ENCODE results near the gene WDR18. TPM values are rescaled to one million over a fixed set of nuclear protein-coding genes. Genes with fewer than 3 reads are reported as not detected.

Gene WDR18
- total RNA-seq, 1 donor from 2014 or later: 105 TPM

DNA sequence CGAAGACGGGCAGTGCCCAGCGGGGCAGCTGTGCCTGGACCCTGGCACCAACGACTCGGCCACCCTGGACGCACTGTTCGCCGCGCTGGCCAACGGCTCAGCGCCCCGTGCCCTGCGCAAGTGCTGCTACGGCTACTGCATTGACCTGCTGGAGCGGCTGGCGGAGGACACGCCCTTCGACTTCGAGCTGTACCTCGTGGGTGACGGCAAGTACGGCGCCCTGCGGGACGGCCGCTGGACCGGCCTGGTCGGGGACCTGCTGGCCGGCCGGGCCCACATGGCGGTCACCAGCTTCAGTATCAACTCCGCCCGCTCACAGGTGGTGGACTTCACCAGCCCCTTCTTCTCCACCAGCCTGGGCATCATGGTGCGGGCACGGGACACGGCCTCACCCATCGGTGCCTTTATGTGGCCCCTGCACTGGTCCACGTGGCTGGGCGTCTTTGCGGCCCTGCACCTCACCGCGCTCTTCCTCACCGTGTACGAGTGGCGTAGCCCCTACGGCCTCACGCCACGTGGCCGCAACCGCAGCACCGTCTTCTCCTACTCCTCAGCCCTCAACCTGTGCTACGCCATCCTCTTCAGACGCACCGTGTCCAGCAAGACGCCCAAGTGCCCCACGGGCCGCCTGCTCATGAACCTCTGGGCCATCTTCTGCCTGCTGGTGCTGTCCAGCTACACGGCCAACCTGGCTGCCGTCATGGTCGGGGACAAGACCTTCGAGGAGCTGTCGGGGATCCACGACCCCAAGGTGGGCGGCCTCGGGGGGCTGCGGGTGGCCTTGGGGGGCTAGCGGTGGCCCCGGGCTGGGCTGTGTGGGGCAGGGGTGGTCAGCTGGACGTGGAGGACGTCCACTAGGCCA, 20.9 kb downstream of the WDR18 start:
- no peak overlapping the region for H3K27ac Mint-ChIP-seq
- H3K9me3 Mint-ChIP-seq: no peaks in the 10 kb centered on the region

DNA sequence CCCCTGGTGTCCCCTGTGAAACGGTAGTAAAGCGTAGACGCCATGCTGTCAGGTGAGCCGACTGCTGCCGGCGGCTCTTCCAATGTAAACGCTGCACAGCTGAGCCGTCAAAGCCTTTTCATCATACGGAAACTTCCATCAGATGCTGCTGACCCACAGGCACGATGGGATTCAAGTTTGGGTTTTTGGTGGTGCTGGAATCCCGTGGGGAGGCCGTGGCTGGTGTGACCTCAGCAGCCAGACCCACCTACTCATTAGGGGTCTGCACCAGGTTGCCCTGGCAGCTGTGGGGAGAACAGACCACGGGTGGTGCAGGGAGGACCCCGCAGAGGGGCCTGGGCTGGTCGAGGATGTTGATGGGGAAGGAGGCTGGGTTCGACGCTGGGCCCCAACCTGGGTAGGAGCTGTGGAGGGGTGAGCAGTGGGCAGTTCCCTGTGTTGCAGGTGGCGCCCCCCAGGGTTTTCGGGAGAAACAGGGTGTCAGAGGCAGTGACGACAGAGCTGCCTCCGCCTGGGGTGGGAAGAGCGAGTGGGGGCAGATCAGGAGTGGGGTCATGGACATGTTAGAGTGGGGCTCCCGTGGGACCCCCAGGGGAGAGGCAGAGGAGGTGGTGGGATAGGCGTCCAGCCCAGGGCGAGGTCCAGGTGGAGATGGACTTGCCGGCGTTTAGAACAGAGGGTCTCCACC, 22.7 kb downstream of the WDR18 start:
- peaks cover 4% of the 10 kb centered on the region for H3K36me3 Mint-ChIP-seq (ENCODE audit: low read depth)
- intact Hi-C loops (cut with micrococcal nuclease): no loop called here
- DNase-seq (ENCODE audit: low spot score): no peak
- no peaks in the 10 kb centered on the region for H3K4me1 Mint-ChIP-seq (ENCODE audit: low read depth)
- H3K27me3 Mint-ChIP-seq (ENCODE audit: insufficient read depth): peaks cover 2% of the 10 kb centered on the region
- no peaks in the 10 kb centered on the region for H3K9me3 Mint-ChIP-seq
- no peak overlapping the region for H3K4me3 Mint-ChIP-seq
- no peak overlapping the region for H3K27ac Mint-ChIP-seq

More for the DNA sequence above, 20.9 kb downstream of the WDR18 start:
- no peak for DNase-seq (ENCODE audit: low spot score)
- intact Hi-C loops (cut with micrococcal nuclease): no loop called here
- H3K27me3 Mint-ChIP-seq (ENCODE audit: insufficient read depth): peaks cover 8% of the 10 kb centered on the region
- no peak overlapping the region for H3K4me3 Mint-ChIP-seq
- no peaks in the 10 kb centered on the region for H3K4me1 Mint-ChIP-seq (ENCODE audit: low read depth)
- H3K36me3 Mint-ChIP-seq (ENCODE audit: low read depth): peaks cover 4% of the 10 kb centered on the region

DNA sequence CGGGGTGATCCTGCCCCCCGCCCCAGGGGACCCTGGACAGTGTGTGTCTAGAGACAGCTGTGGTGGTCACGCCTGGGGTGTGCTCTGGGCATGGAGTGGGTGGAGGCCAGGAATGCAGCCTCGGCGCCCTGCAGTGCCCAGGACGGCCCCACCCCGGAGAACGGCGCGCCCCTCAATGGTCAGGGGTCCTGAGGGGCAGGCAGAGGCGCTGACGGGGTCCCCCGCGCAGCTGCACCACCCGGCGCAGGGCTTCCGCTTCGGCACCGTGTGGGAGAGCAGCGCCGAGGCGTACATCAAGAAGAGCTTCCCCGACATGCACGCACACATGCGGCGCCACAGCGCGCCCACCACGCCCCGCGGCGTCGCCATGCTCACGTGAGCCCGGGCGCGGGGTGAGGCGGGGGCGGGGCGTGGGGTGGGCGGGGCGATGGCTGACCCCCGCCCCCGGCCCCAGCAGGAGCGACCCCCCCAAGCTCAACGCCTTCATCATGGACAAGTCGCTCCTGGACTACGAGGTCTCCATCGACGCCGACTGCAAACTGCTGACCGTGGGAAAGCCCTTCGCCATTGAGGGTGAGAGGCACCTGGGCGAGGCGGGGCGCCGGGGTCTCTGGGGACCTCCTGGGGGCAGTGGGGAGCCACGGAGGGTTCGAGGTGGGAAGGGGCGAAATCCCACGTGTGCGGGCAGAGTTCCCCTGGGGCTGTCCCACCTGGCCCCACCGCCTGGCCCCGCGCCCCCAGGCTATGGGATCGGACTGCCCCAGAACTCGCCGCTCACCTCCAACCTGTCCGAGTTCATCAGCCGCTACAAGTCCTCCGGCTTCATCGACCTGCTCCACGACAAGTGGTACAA, 23.5 kb downstream of the WDR18 start:
- intact Hi-C loops (cut with micrococcal nuclease): no loop called here
- H3K9me3 Mint-ChIP-seq: no peaks in the 10 kb centered on the region
- H3K4me3 Mint-ChIP-seq: no peak overlapping the region
- no peaks in the 10 kb centered on the region for H3K27me3 Mint-ChIP-seq (ENCODE audit: insufficient read depth)
- peaks cover 4% of the 10 kb centered on the region for H3K36me3 Mint-ChIP-seq (ENCODE audit: low read depth)
- no peak overlapping the region for H3K27ac Mint-ChIP-seq
- no peak for DNase-seq (ENCODE audit: low spot score)
- H3K4me1 Mint-ChIP-seq (ENCODE audit: low read depth): no peaks in the 10 kb centered on the region

DNA sequence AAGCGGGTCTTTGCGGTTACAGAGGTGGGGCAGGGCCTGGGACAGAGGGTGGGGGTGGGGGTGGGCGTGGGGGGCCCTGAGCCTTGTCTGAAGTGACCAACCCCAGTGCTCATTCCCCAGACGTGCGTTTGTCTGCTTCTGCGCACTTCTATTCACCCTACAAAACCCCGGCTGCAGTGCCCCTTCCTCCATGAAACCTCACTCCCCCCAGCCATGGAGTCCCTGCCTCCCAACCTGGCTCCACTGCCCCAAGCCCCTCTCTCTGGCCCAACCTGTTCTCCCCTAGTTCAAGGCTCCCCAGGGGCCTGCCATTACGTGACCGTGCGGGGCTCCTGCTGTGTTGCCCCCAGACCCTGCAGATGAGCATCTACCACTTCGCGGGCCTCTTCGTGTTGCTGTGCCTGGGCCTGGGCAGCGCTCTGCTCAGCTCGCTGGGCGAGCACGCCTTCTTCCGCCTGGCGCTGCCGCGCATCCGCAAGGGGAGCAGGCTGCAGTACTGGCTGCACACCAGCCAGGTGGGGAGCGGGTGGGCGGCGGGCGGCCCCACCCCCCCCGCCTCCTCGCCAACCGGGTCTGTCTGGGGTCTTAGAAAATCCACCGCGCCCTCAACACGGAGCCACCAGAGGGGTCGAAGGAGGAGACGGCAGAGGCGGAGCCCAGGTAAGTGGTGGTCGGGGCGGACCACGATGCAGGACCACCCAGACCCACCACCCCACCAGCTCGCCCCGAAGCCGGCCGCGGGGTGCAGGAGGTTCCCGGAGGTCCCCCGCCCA, 24.3 kb downstream of the WDR18 start:
- Mint-ChIP-seq H3K36me3 (ENCODE audit: low read depth) (peaks cover 4% of the 10 kb centered on the region), H3K27ac (no peak overlapping the region), H3K4me3 (no peak overlapping the region), H3K9me3 (no peaks in the 10 kb centered on the region), H3K27me3 (ENCODE audit: insufficient read depth) (no peaks in the 10 kb centered on the region), H3K4me1 (ENCODE audit: low read depth) (no peaks in the 10 kb centered on the region)
- DNase-seq (ENCODE audit: low spot score): no peak
- intact Hi-C loops (cut with micrococcal nuclease): no loop called here

DNA sequence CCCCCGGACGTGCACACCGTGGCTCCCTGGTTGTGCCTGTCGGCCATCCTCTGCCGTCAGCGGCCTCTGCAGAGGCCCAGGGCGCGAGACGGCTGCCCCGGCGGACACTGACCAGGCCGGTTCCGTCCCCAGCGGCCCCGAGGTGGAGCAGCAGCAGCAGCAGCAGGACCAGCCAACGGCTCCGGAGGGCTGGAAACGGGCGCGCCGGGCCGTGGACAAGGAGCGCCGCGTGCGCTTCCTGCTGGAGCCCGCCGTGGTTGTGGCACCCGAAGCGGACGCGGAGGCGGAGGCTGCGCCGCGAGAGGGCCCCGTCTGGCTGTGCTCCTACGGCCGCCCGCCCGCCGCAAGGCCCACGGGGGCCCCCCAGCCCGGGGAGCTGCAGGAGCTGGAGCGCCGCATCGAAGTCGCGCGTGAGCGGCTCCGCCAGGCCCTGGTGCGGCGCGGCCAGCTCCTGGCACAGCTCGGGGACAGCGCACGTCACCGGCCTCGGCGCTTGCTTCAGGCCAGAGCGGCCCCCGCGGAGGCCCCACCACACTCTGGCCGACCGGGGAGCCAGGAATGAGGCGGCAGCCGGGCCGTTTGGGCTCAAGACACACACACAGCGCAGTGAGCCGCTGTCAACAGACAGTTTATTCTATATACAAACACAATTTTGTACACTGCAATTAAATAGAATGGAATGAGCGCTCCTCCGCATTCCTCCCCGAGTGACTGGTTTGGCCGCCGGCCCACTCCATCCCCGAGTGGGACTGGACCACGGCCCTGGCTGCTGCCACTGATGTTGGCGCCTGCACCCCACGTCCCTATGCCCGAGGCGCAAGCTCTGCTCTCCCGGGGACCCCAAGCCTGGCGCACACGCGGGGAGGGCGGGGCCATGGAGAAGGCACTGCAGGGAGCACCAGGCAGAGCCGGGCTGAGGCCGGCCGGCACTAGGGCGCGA, 25.2 kb downstream of the WDR18 start:
- H3K9me3 Mint-ChIP-seq: no peaks in the 10 kb centered on the region
- H3K27ac Mint-ChIP-seq: no peak overlapping the region
- intact Hi-C loops (cut with micrococcal nuclease): no loop called here
- H3K36me3 Mint-ChIP-seq (ENCODE audit: low read depth): peaks cover 6% of the 10 kb centered on the region
- no peaks in the 10 kb centered on the region for H3K27me3 Mint-ChIP-seq (ENCODE audit: insufficient read depth)
- no peak for DNase-seq (ENCODE audit: low spot score)
- no peaks in the 10 kb centered on the region for H3K4me1 Mint-ChIP-seq (ENCODE audit: low read depth)
- no peak overlapping the region for H3K4me3 Mint-ChIP-seq

DNA sequence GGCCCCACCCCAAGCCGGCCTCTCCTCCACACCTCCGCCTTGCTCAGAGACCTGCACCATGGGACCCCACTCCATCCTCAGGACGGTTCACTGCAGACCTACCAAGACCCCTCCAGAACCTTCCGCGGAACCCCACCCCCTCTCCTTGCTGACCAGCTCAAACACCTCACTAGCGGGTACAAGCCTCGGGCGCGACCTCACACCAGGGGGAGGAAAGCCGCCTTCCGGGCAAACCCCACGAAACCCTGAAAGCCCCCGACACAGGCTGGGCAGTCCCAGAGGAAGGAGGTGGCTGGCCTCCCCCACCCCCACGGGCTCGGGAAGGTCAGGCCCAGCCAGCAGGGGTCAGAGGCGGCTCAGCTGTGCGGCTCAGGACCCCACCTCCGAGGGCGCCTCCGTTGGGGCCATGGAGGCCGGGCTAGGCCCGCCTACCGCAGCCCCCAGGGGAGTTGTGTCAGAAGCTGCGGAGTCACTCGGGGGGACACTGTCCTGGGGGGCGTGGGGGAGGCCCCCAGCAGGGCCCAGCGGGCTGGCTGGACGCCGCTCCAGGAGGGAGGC, 25.9 kb downstream of the WDR18 start:
- no peak for DNase-seq (ENCODE audit: low spot score)
- no peak overlapping the region for H3K4me3 Mint-ChIP-seq
- H3K4me1 Mint-ChIP-seq (ENCODE audit: low read depth): no peaks in the 10 kb centered on the region
- no peaks in the 10 kb centered on the region for H3K9me3 Mint-ChIP-seq
- intact Hi-C loops (cut with micrococcal nuclease): no loop called here
- H3K27ac Mint-ChIP-seq: no peak overlapping the region
- H3K27me3 Mint-ChIP-seq (ENCODE audit: insufficient read depth): no peaks in the 10 kb centered on the region
- peaks cover 6% of the 10 kb centered on the region for H3K36me3 Mint-ChIP-seq (ENCODE audit: low read depth)

DNA sequence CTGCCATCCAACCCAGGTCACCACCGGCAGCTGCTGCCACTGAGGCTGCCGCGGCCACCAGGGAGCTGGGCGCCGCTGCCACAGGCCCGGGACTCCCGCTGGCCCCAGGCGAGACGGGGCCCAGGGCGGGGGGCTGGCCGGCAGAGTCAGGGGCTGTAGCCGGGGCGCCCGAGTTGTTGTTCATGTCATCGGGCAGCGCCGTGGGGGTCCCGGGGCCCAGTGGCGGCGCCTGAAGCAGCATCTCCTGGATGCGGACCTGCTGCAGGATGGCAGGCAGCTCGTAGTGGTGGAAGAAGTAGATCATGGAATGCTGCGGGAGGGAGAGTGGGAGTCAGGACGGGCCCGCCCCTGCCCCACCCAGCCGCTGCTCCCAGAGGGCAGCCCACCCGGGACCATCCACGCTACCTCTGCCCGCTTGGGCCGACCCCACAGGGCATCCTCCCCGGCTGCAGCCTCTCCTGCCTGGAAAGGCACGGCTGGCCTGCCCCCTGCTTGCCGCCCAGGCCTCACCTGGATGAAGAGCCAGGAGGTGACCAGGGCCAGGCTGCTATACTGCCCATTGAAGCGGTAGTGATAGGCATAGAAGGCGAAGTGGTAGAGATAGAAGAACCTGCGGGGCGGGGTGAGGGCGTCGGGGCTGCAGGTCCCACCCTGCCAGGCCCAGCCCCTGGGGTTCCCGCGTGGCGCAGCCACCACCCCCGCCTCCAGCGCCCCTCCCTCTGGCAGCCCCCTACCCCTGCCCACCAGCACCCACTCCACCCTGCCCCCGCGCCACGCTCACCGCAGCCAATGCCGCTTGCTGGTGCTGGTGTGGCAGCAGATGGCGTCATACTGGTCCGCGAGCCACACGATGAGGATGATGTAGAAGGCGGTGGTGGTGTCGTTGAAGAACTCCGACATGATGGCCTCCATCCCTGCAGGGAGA, 26.7 kb downstream of the WDR18 start:
- Mint-ChIP-seq H3K27me3 (ENCODE audit: insufficient read depth) (no peaks in the 10 kb centered on the region), H3K36me3 (ENCODE audit: low read depth) (peaks cover 6% of the 10 kb centered on the region), H3K4me3 (no peak overlapping the region), H3K27ac (no peak overlapping the region), H3K9me3 (no peaks in the 10 kb centered on the region), H3K4me1 (ENCODE audit: low read depth) (no peaks in the 10 kb centered on the region)
- no peak for DNase-seq (ENCODE audit: low spot score)
- intact Hi-C loops (cut with micrococcal nuclease): no loop called here

DNA sequence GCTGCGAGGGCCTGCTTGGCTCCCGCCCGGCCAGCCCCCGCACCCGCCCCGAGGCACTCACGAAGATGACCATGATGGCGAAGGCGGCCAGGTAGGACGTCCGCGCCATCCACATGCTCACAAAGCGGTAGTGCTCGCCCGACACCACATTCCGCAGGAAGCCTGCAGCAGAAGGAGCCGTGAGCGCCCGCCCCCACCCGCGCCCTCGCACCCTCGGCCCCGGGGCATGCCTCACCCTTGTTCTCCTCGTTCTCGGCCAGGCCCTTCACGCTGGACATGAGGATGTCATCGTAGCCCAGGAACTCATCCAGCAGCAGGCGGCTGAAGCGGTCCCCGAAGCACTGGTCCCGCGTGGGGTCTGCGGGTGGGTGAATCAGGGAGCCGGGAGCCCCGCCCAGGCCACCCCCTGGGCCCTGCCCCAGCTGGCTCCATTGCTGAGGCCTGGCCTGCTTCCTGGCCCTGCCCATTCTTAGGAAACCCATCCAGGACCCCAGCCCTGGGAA, 27.7 kb downstream of the WDR18 start:
- intact Hi-C loops (cut with micrococcal nuclease): no loop called here
- no peak overlapping the region for H3K27ac Mint-ChIP-seq
- peaks cover 6% of the 10 kb centered on the region for H3K36me3 Mint-ChIP-seq (ENCODE audit: low read depth)
- peaks cover 1% of the 10 kb centered on the region for H3K4me1 Mint-ChIP-seq (ENCODE audit: low read depth)
- no peak overlapping the region for H3K4me3 Mint-ChIP-seq
- no peaks in the 10 kb centered on the region for H3K9me3 Mint-ChIP-seq
- H3K27me3 Mint-ChIP-seq (ENCODE audit: insufficient read depth): no peaks in the 10 kb centered on the region
- DNase-seq (ENCODE audit: low spot score): no peak

DNA sequence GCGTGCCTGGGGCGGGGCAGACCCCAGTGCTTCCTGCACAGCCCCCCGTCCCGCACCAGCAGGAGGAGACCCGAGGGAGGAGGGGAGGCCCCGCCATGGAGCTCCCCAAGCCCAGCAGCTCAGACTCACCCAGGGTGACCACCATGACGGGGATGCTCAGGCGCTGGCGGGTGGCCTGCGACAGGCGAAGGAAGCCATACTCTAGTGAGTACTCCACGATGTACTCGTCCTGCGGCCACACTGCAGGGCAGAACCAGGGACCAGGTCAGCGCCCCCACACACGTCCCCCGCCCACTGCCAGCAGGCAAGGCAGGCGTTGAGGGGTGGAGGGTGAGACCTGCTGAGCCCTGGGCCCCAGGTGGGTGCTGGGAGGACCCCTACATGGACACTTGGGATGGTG, 28.2 kb downstream of the WDR18 start:
- DNase-seq (ENCODE audit: low spot score): no peak
- no peak overlapping the region for H3K27ac Mint-ChIP-seq
- intact Hi-C loops (cut with micrococcal nuclease): no loop called here
- peaks cover 6% of the 10 kb centered on the region for H3K36me3 Mint-ChIP-seq (ENCODE audit: low read depth)
- H3K4me3 Mint-ChIP-seq: no peak overlapping the region
- peaks cover 6% of the 10 kb centered on the region for H3K4me1 Mint-ChIP-seq (ENCODE audit: low read depth)
- no peaks in the 10 kb centered on the region for H3K27me3 Mint-ChIP-seq (ENCODE audit: insufficient read depth)
- H3K9me3 Mint-ChIP-seq: no peaks in the 10 kb centered on the region

DNA sequence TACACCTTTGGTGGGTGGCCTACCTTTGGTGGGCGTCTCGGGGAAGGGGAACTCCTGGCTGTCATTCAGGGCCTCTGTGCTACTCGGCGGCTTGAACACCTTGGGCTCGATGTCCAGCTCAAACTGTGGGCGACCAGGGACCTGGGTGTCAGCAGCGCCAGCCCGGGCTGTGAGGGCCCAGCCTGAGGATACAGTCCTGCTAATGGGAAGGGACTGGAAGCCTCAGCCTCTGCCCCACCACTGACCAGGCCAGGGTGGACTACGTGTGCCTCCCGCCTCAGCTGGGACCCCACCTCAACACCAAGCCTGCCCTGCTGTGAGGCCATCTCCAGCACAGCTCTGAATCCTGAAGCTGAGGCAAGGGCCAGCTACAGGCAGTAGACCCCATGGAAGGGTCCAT, 29.1 kb downstream of the WDR18 start:
- intact Hi-C loops (cut with micrococcal nuclease): no loop called here
- Mint-ChIP-seq H3K4me3 (no peak overlapping the region), H3K27me3 (ENCODE audit: insufficient read depth) (no peaks in the 10 kb centered on the region)

More for the DNA sequence above, 29.1 kb downstream of the WDR18 start:
- H3K36me3 Mint-ChIP-seq (ENCODE audit: low read depth): peaks cover 6% of the 10 kb centered on the region
- DNase-seq (ENCODE audit: low spot score): no peak
- H3K27ac Mint-ChIP-seq: no peak overlapping the region
- no peaks in the 10 kb centered on the region for H3K9me3 Mint-ChIP-seq
- peaks cover 14% of the 10 kb centered on the region for H3K4me1 Mint-ChIP-seq (ENCODE audit: low read depth)

Data from activated T-helper 1 cell treated with anti-CD3 and anti-CD28 coated beads, Interleukin-12 subunit alpha, Interleukin-12 subunit beta, Interleukin-2, Interleukin-4 antibody, amounts not matched to agents 30 ng/mL and 10 ng/mL and 1 ng/mL, durations not matched to agents 14 hours and 24 hours and 36 hours (primary cell).